ENCODE results near the gene NXPE2.
"Not testable (repeated sequence)": the region's sequence is repeated elsewhere in the genome, so short reads cannot be mapped to it uniquely, and the experiment has no call there.

NXPE2 gene

GRCh38 chr11:114678125-114679036 is at the start of gene NXPE2:
Gene NXPE2 (plus strand): TSS chr11:114678527. CDS start chr11:114678576, 49 bp downstream.
- H3K27me3 Mint-ChIP-seq (ENCODE audit: low read depth) = no peaks in the 10 kb centered on the region
- H3K36me3 Mint-ChIP-seq (ENCODE audit: low read depth) = no peaks in the 10 kb centered on the region
- H3K4me1 Mint-ChIP-seq (ENCODE audit: low read depth) = no peaks in the 10 kb centered on the region
- H3K9me3 Mint-ChIP-seq = peaks cover 4% of the 10 kb centered on the region
- H3K4me3 Mint-ChIP-seq = no peak within 1 kb of the TSS
- no peak within 1 kb of the TSS for H3K27ac Mint-ChIP-seq

- H3K4me1 Mint-ChIP-seq (ENCODE audit: low read depth); H3K9me3 Mint-ChIP-seq; H3K4me3 Mint-ChIP-seq; H3K27ac Mint-ChIP-seq; H3K36me3 Mint-ChIP-seq (ENCODE audit: low read depth); H3K27me3 Mint-ChIP-seq (ENCODE audit: low read depth): not testable (repeated sequence)
These were observed 46.8 kb upstream of the NXPE2 start for GRCh38 chr11:114631445-114631965.

- not testable (repeated sequence) for H3K27ac Mint-ChIP-seq; H3K4me3 Mint-ChIP-seq; H3K36me3 Mint-ChIP-seq (ENCODE audit: low read depth); H3K4me1 Mint-ChIP-seq (ENCODE audit: low read depth); H3K9me3 Mint-ChIP-seq; H3K27me3 Mint-ChIP-seq (ENCODE audit: low read depth)
These were observed 38.9 kb upstream of the NXPE2 start for GRCh38 chr11:114639440-114639839.

GRCh38 chr11:114650661-114651060 is 27.7 kb upstream of the NXPE2 start:
- Mint-ChIP-seq H3K27me3 (ENCODE audit: low read depth) (no peaks in the 10 kb centered on the region), H3K36me3 (ENCODE audit: low read depth) (no peaks in the 10 kb centered on the region), H3K4me3 (no peak overlapping the region), H3K9me3 (no peaks in the 10 kb centered on the region), H3K4me1 (ENCODE audit: low read depth) (no peaks in the 10 kb centered on the region), H3K27ac (no peak overlapping the region)

- Mint-ChIP-seq H3K9me3 (no peaks in the 10 kb centered on the region), H3K4me3 (no peak overlapping the region), H3K27me3 (ENCODE audit: low read depth) (no peaks in the 10 kb centered on the region), H3K36me3 (ENCODE audit: low read depth) (no peaks in the 10 kb centered on the region), H3K4me1 (ENCODE audit: low read depth) (no peaks in the 10 kb centered on the region), H3K27ac (no peak overlapping the region)
These were observed 27.1 kb upstream of the NXPE2 start for GRCh38 chr11:114651145-114651718.

- no peak overlapping the region for H3K27ac Mint-ChIP-seq
- H3K9me3 Mint-ChIP-seq = no peaks in the 10 kb centered on the region
- H3K4me3 Mint-ChIP-seq = no peak overlapping the region
- no peaks in the 10 kb centered on the region for H3K4me1 Mint-ChIP-seq (ENCODE audit: low read depth)
- H3K36me3 Mint-ChIP-seq (ENCODE audit: low read depth) = no peaks in the 10 kb centered on the region
- H3K27me3 Mint-ChIP-seq (ENCODE audit: low read depth) = no peaks in the 10 kb centered on the region
These were observed 25.2 kb upstream of the NXPE2 start for GRCh38 chr11:114653148-114653547.

- no peak overlapping the region for H3K27ac Mint-ChIP-seq
These were observed 13.7 kb upstream of the NXPE2 start for GRCh38 chr11:114664641-114665040.

GRCh38 chr11:114666760-114667159 is 11.6 kb upstream of the NXPE2 start:
- no peaks in the 10 kb centered on the region for H3K4me1 Mint-ChIP-seq (ENCODE audit: low read depth)

More at GRCh38 chr11:114664641-114665040, 13.7 kb upstream of the NXPE2 start:
- no peaks in the 10 kb centered on the region for H3K36me3 Mint-ChIP-seq (ENCODE audit: low read depth)
- H3K4me1 Mint-ChIP-seq (ENCODE audit: low read depth) = no peaks in the 10 kb centered on the region
- no peak overlapping the region for H3K4me3 Mint-ChIP-seq
- no peaks in the 10 kb centered on the region for H3K9me3 Mint-ChIP-seq
- no peaks in the 10 kb centered on the region for H3K27me3 Mint-ChIP-seq (ENCODE audit: low read depth)

DNA sequence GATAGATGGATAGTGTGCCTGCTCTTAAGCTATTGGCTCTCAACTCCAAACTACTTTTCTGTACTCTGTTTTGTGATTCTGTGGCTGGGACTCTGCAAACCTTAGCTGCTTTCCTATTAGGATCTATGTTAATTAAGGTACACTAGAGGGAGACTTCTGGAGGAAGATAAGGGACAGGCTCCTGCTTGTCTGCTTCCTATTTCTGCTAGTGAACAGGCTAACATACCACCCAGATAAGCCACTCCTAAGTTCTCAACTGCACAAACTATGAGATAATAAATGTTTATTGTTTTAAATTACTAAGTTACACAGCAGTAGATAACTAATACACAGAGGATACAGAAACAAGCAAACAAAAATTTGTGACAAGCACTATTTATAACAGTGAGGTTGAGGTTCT is 10.2 kb upstream of the NXPE2 start:
- peaks cover 6% of the 10 kb centered on the region for H3K9me3 Mint-ChIP-seq
- no peaks in the 10 kb centered on the region for H3K36me3 Mint-ChIP-seq (ENCODE audit: low read depth)
- no peak overlapping the region for H3K4me3 Mint-ChIP-seq
- H3K27me3 Mint-ChIP-seq (ENCODE audit: low read depth) = no peaks in the 10 kb centered on the region
- no peaks in the 10 kb centered on the region for H3K4me1 Mint-ChIP-seq (ENCODE audit: low read depth)
- no peak overlapping the region for H3K27ac Mint-ChIP-seq

More at GRCh38 chr11:114666760-114667159, 11.6 kb upstream of the NXPE2 start:
- Mint-ChIP-seq H3K36me3 (ENCODE audit: low read depth) (no peaks in the 10 kb centered on the region), H3K27me3 (ENCODE audit: low read depth) (no peaks in the 10 kb centered on the region), H3K9me3 (peaks cover 6% of the 10 kb centered on the region), H3K27ac (no peak overlapping the region), H3K4me3 (no peak overlapping the region)

GRCh38 chr11:114673661-114674060 is 4.7 kb upstream of the NXPE2 start:
- H3K4me1 Mint-ChIP-seq (ENCODE audit: low read depth) = no peaks in the 10 kb centered on the region
- no peaks in the 10 kb centered on the region for H3K27me3 Mint-ChIP-seq (ENCODE audit: low read depth)
- H3K36me3 Mint-ChIP-seq (ENCODE audit: low read depth) = no peaks in the 10 kb centered on the region
- H3K4me3 Mint-ChIP-seq = no peak overlapping the region
- H3K27ac Mint-ChIP-seq = no peak overlapping the region
- peaks cover 6% of the 10 kb centered on the region for H3K9me3 Mint-ChIP-seq

DNA sequence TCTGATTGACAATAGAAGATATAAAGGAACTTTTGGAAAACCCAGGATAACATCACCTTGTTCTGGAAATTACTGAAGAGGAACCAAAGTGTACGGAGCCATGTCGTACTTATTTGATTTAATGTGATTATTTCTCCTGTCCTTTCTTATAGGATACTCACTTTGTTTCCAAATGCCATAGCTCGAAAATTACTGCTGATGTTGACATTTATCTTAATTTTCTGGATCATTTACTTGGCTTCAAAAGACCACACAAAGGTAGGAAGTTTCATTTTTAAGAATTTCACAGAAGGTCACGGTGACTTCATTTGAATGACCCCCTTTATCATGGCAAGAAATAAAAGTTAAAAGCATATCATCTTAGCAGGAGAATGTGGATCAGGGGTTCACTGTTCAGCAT is 1.2 kb downstream of the NXPE2 start:
- Mint-ChIP-seq H3K27me3 (ENCODE audit: low read depth) (no peaks in the 10 kb centered on the region), H3K27ac (no peak overlapping the region), H3K4me1 (ENCODE audit: low read depth) (no peaks in the 10 kb centered on the region), H3K36me3 (ENCODE audit: low read depth) (no peaks in the 10 kb centered on the region), H3K9me3 (peaks cover 7% of the 10 kb centered on the region), H3K4me3 (no peak overlapping the region)

DNA sequence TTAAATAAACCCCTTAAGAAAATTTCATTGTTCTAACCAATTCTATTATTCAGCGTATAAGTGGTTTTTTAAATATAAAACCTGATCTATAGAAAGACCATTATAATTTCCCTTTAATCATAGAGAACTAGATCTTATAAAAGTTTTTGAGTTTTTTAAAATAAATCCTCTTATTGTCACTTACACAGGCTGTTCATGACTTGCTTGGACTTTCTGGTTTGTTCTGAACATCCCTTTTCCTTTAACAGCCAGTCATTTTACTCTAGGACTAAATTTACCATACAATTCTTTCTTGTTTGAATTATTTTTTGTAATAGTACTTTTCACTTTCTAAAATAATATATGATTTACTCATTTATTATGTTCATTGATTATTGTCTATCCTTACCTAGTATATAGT is 4.7 kb downstream of the NXPE2 start:
- H3K4me3 Mint-ChIP-seq = no peak overlapping the region
- H3K27ac Mint-ChIP-seq = no peak overlapping the region
- no peaks in the 10 kb centered on the region for H3K27me3 Mint-ChIP-seq (ENCODE audit: low read depth)
- H3K36me3 Mint-ChIP-seq (ENCODE audit: low read depth) = no peaks in the 10 kb centered on the region
- no peaks in the 10 kb centered on the region for H3K4me1 Mint-ChIP-seq (ENCODE audit: low read depth)
- H3K9me3 Mint-ChIP-seq = peaks cover 7% of the 10 kb centered on the region

GRCh38 chr11:114684636-114685035 is 6.3 kb downstream of the NXPE2 start:
- Mint-ChIP-seq H3K9me3 (peaks cover 7% of the 10 kb centered on the region), H3K27ac (no peak overlapping the region), H3K27me3 (ENCODE audit: low read depth) (no peaks in the 10 kb centered on the region), H3K4me1 (ENCODE audit: low read depth) (no peaks in the 10 kb centered on the region), H3K36me3 (ENCODE audit: low read depth) (no peaks in the 10 kb centered on the region), H3K4me3 (no peak overlapping the region)

- H3K27ac Mint-ChIP-seq = no peak overlapping the region
These were observed 6.8 kb downstream of the NXPE2 start for GRCh38 chr11:114685097-114685496.

More at GRCh38 chr11:114685097-114685496, 6.8 kb downstream of the NXPE2 start:
- Mint-ChIP-seq H3K9me3 (peaks cover 7% of the 10 kb centered on the region), H3K27me3 (ENCODE audit: low read depth) (no peaks in the 10 kb centered on the region), H3K4me1 (ENCODE audit: low read depth) (no peaks in the 10 kb centered on the region), H3K4me3 (no peak overlapping the region), H3K36me3 (ENCODE audit: low read depth) (no peaks in the 10 kb centered on the region)

Measured in T-helper 1 cell treated with Interleukin-12 subunit alpha and Interleukin-12 subunit beta and Interleukin-4 antibody, amounts not matched to agents 30 μg/mL and 1 μg/mL, for 36 hours (primary cell).